H4 (cell line): ENCODE results near the gene LTA. TPM values are rescaled to one million over a fixed set of nuclear protein-coding genes. Genes with fewer than 3 reads are reported as not detected.
"Not testable (repeated sequence)": the region's sequence is repeated elsewhere in the genome, so short reads cannot be mapped to it uniquely, and the experiment has no call there.

Experiments used
- DNase-seq: peaks from one replicate; pipeline ENCODE4 v3.0.0-alpha.2; 2015; ENCODE audit warnings: low spot score
- total RNA-seq: library from RNA; depleted of rRNA; stranded (reverse); fragments of >200 nt; shearing (Covaris generic); gene quantifications from 2 replicates; pipeline ENCODE4 v1.2.3, GENCODE V29; 2014

LTA gene
- total RNA-seq, 1 experiment from 2014 or later: not detected

GRCh38 chr6:31541658-31542521, 30.2 kb upstream of the LTA start, which contains the start of gene DDX39B:
Gene DDX39B (minus strand): TSS chr6:31542003. CDS start chr6:31540532, 1,471 bp downstream.
- DNase-seq: peak; percentile 97

- DNase-seq: no peak
These were observed 28.4 kb upstream of the LTA start for GRCh38 chr6:31543639-31544038.

GRCh38 chr6:31544676-31545075, 27.4 kb upstream of the LTA start:
- no peak for DNase-seq

GRCh38 chr6:31545291-31545690, 26.8 kb upstream of the LTA start:
- no peak for DNase-seq

- peak; percentile 85 for DNase-seq
These were observed 25.6 kb upstream of the LTA start, which contains the start of gene ATP6V1G2 for GRCh38 chr6:31546339-31546957. Gene ATP6V1G2 (minus strand): TSS chr6:31546608. CDS start chr6:31546559, 49 bp downstream.

- DNase-seq: peak; percentile 96
These were observed 24.9 kb upstream of the LTA start, which contains the start of gene NFKBIL1 for GRCh38 chr6:31546958-31547726. Gene NFKBIL1 (plus strand): TSS chr6:31547608. CDS start chr6:31547695, 87 bp downstream.

GRCh38 chr6:31547727-31548543, 24.2 kb upstream of the LTA start:
- DNase-seq: no peak

GRCh38 chr6:31548544-31548873, 23.6 kb upstream of the LTA start:
- no peak for DNase-seq

- not testable (repeated sequence) for DNase-seq
These were observed 20.7 kb upstream of the LTA start for GRCh38 chr6:31551371-31551770.

GRCh38 chr6:31556307-31556706, 15.8 kb upstream of the LTA start:
- DNase-seq: no peak

- DNase-seq: no peak
These were observed 14.4 kb upstream of the LTA start for GRCh38 chr6:31557443-31558317.

GRCh38 chr6:31558318-31558625, 13.8 kb upstream of the LTA start:
- DNase-seq: no peak

GRCh38 chr6:31558631-31559500, 13.2 kb upstream of the LTA start:
- DNase-seq: no peak

- DNase-seq: no peak
These were observed 12.5 kb upstream of the LTA start for GRCh38 chr6:31559606-31559957.

GRCh38 chr6:31559958-31560696, 12.0 kb upstream of the LTA start:
- DNase-seq: no peak

- DNase-seq: no peak
These were observed 11.4 kb upstream of the LTA start for GRCh38 chr6:31560697-31561058.

- no peak for DNase-seq
These were observed 4.3 kb upstream of the LTA start for GRCh38 chr6:31567531-31568370.

- DNase-seq: no peak
These were observed 3.5 kb upstream of the LTA start for GRCh38 chr6:31568537-31568961.
